SK-N-SH (cell line): ENCODE data around the gene PSD2. TPM values are rescaled to one million over a fixed set of nuclear protein-coding genes. Genes with fewer than 3 reads are reported as not detected.
A peak's percentile ranks its signal among the peaks of the same experiment; 100 is the strongest.

Experiments
- CTCF ChIA-PET: fragments of 300-600, 350-600 bp; formaldehyde crosslinking; extraction: SDS; loops from one replicate; lab custom pipeline; 2021; lab: Yijun Ruan, JAX
- POLR2A ChIA-PET: fragments of 350-600 bp; sonication (Branson Sonifier 250); formaldehyde crosslinking; extraction: SDS; loops from one replicate; lab custom pipeline; 2020; ENCODE audit warnings: antibody characterized with exemption, inconsistent platforms; lab: Yijun Ruan, JAX
- DNase-seq: peaks from one replicate; pipeline ENCODE4 v3.0.0; 2012
- H2AFZ ChIP-seq: fragments of 200-600 bp; sonication (generic); 2 replicates; pipeline ENCODE4 v1.8.1; 2016; ENCODE audit warnings: antibody characterized with exemption, mild to moderate bottlenecking, low read depth
- H3F3A ChIP-seq: fragments of 200-600 bp; sonication (generic); replicated peaks from 2 replicates; pipeline ENCODE3; 2016; ENCODE audit warnings: antibody characterized with exemption, mild to moderate bottlenecking; ENCODE audit not compliant: insufficient read depth
- H3K27ac ChIP-seq, 2 experiments: fragments of 200-500 bp in 1 of 2; fragments of 200-600 bp in 1 of 2; sonication (Bioruptor generic) in 1 of 2; sonication (generic), shearing (Covaris generic) in 1 of 2; 2 replicates each; pipeline versions ENCODE4 v1.5.1 to v1.6.1; 2014 to 2016; ENCODE audit warnings: low read depth in 2 of 2, inconsistent platforms in 1 of 2, low read length in 1 of 2, mild to moderate bottlenecking in 1 of 2, mixed read lengths in 1 of 2
- H3K27me3 ChIP-seq: fragments of 200-600 bp; sonication (generic), shearing (Covaris generic); 2 replicates; pipeline ENCODE4 v1.6.1; 2016; ENCODE audit warnings: mixed run types; ENCODE audit not compliant: insufficient read depth
- H3K36me3 ChIP-seq, 2 experiments: fragments of 200-500 bp in 1 of 2; fragments of 200-600 bp in 1 of 2; sonication (Bioruptor generic) in 1 of 2; sonication (generic) in 1 of 2; replicated peaks in 1 of 2; 2 replicates each; pipeline versions ENCODE3 to v1.5.1; 2014 to 2016; ENCODE audit warnings: low read length in 1 of 2, mild to moderate bottlenecking in 1 of 2; ENCODE audit not compliant: insufficient read depth in 2 of 2, control insufficient read depth in 1 of 2
- H3K4me1 ChIP-seq, 2 experiments: fragments of 200-500 bp in 1 of 2; fragments of 200-600 bp in 1 of 2; sonication (Bioruptor generic) in 1 of 2; sonication (generic), shearing (Covaris generic) in 1 of 2; 2 replicates each; pipeline versions ENCODE4 v1.5.1 to v1.6.1; 2014 to 2016; ENCODE audit warnings: low read depth in 1 of 2, low read length in 1 of 2, mixed run types in 1 of 2; ENCODE audit not compliant: insufficient read depth in 2 of 2, control insufficient read depth in 1 of 2
- H3K4me2 ChIP-seq: fragments of 200-600 bp; sonication (generic), shearing (Covaris generic); 2 replicates; pipeline ENCODE4 v1.6.1; 2017; ENCODE audit warnings: mixed run types
- H3K4me3 ChIP-seq, 2 experiments: fragments of 200-500 bp in 1 of 2; fragments of 200-600 bp in 1 of 2; sonication (Bioruptor generic) in 1 of 2; sonication (generic), shearing (Covaris generic) in 1 of 2; 2 replicates each; pipeline versions ENCODE4 v1.5.1 to v1.8.1; 2014 to 2016; ENCODE audit warnings: low read depth in 2 of 2, inconsistent platforms in 1 of 2, low read length in 1 of 2, mild to moderate bottlenecking in 1 of 2, mixed read lengths in 1 of 2, moderate library complexity in 1 of 2
- H3K79me2 ChIP-seq: fragments of 200-600 bp; sonication (generic); 2 replicates; pipeline ENCODE4 v1.8.1; 2017; ENCODE audit warnings: mild to moderate bottlenecking; ENCODE audit not compliant: insufficient read depth
- H3K9ac ChIP-seq: fragments of 200-600 bp; sonication (generic); 2 replicates; pipeline ENCODE4 v1.6.1; 2017; ENCODE audit warnings: mixed run types
- H3K9me2 ChIP-seq: fragments of 200-600 bp; sonication (generic); 2 replicates; pipeline ENCODE4 v1.6.1; 2017; ENCODE audit warnings: mixed run types
- H3K9me3 ChIP-seq: fragments of 200-600 bp; sonication (generic); 2 replicates; pipeline ENCODE4 v1.6.1; 2017; ENCODE audit warnings: mixed run types, mild to moderate bottlenecking, moderate library complexity
- H4K20me1 ChIP-seq: fragments of 200-600 bp; sonication (generic); 2 replicates; pipeline ENCODE4 v1.6.1; 2017; ENCODE audit warnings: mild to moderate bottlenecking, mixed run types; ENCODE audit not compliant: insufficient read depth
- CTCF ChIP-seq: fragments of 200-600 bp; sonication (generic); IDR thresholded peaks from 2 replicates; pipeline ENCODE4 v1.6.1; 2017; ENCODE audit warnings: antibody characterized with exemption, mild to moderate bottlenecking, moderate library complexity
- EP300 ChIP-seq, 2 experiments: IDR thresholded peaks; 2 replicates each; pipeline versions ENCODE4 v1.4.0 to v1.6.1; 2012; ENCODE audit warnings: borderline replicate concordance in 1 of 2, low read depth in 1 of 2, low read length in 1 of 2
- FOXJ3 ChIP-seq: sonication (generic); formaldehyde crosslinking; IDR thresholded peaks from 2 replicates; pipeline ENCODE4 v1.5.1; 2020; ENCODE audit warnings: mild to moderate bottlenecking, missing genetic modification reagents
- IRF3 ChIP-seq: fragments of 150-350 bp; IDR thresholded peaks from 2 replicates; pipeline ENCODE4 v1.6.1; 2016; ENCODE audit warnings: mild to moderate bottlenecking, low read depth, low read length
- JUND ChIP-seq: IDR thresholded peaks from 2 replicates; pipeline ENCODE4 v1.4.0; 2012
- MEF2A ChIP-seq: IDR thresholded peaks from 2 replicates; pipeline ENCODE4 v1.4.0; 2012; ENCODE audit warnings: low read depth, borderline replicate concordance
- PBX3 ChIP-seq: IDR thresholded peaks from 2 replicates; pipeline ENCODE4; 2012
- RCOR1 ChIP-seq: fragments of 150-350 bp; IDR thresholded peaks from 2 replicates; pipeline ENCODE4 v1.6.1; 2017; ENCODE audit warnings: antibody characterized with exemption, low read length
- REST ChIP-seq: IDR thresholded peaks from 2 replicates; pipeline ENCODE4 v1.6.1; 2012; ENCODE audit warnings: mild to moderate bottlenecking, low read depth, low read length, moderate library complexity
- RXRA ChIP-seq: IDR thresholded peaks from 2 replicates; pipeline ENCODE4 v1.4.0; 2012; ENCODE audit warnings: low read depth, mild to moderate bottlenecking, borderline replicate concordance
- SIN3A ChIP-seq: IDR thresholded peaks from 2 replicates; pipeline ENCODE4 v1.6.1; 2012; ENCODE audit warnings: low read depth, mild to moderate bottlenecking, low read length, moderate library complexity, borderline replicate concordance
- TEAD4 ChIP-seq: IDR thresholded peaks from 2 replicates; pipeline ENCODE4 v1.4.0; 2012; ENCODE audit warnings: mild to moderate bottlenecking, borderline replicate concordance; ENCODE audit not compliant: insufficient read depth
- USF1 ChIP-seq: IDR thresholded peaks from 2 replicates; pipeline ENCODE4 v1.4.0; 2012; ENCODE audit warnings: low read depth, borderline replicate concordance
- WGBS: methylation state at CpG from one replicate; pipeline ENCODE4 v1.1.6; 2017; ENCODE audit warnings: low lambda C conversion rate; 5-methylcytosine and 5-hydroxymethylcytosine counted together
- polyA plus RNA-seq, 3 experiments: library from polyadenylated mRNA; depleted of rRNA; stranded (reverse); fragments of >200 nt; gene quantifications; 2 replicates each; pipeline ENCODE4 v1.2.3, GENCODE V29; 2012

The PSD2 gene
- polyA plus RNA-seq (2012; rRNA removed) = 0.15 TPM in 2 replicates
- polyA plus RNA-seq (2012; cell fraction: cytosol; rRNA removed) = 0.09 and 0.13 TPM in 2 replicates
- polyA plus RNA-seq (2012; cell fraction: nucleus; rRNA removed) = 0.62 and 0.63 TPM in 2 replicates

GRCh38 chr5:139795074-139796001 is at the start of gene PSD2:
Gene PSD2, plus strand, starts transcription at chr5:139795808. Its CDS starts 13,633 bp downstream, at chr5:139809441.
- CTCF ChIA-PET = interaction anchor here (0.9 to 5.7 kb wide), 6 partner anchors 7 to 248 kb away, joined by 3 to 66 read pairs (median 4); partner anchors contain the start of gene NRG2

More at GRCh38 chr5:139795074-139796001, at the start of gene PSD2:
- no peaks in the 10 kb centered on the region for H3K79me2 ChIP-seq
- no peaks in the 10 kb centered on the region for H3F3A ChIP-seq
- H3K9ac ChIP-seq = no peak within 1 kb of the TSS
- H3K9me3 ChIP-seq = no peaks in the 10 kb centered on the region
- no peaks in the 10 kb centered on the region for H4K20me1 ChIP-seq
- DNase-seq = peak; percentile 89
- H3K4me2 ChIP-seq = peak within 1 kb of the TSS; percentile 68; the same call in 1 of the 2 replicates
- peaks cover 0 to 4% of the 10 kb centered on the region in 2 experiments; a peak in 1 of 4 replicates for H3K4me1 ChIP-seq
- 0 out of 2 replicates have a peak within 1 kb of the TSS, but pooled peaks have one; percentile 24 for H2AFZ ChIP-seq
- H3K27ac ChIP-seq = no peak within 1 kb of the TSS
- no peaks in the 10 kb centered on the region for H3K9me2 ChIP-seq
- H3K27me3 ChIP-seq = peaks cover 60% of the 10 kb centered on the region
- TF ChIP-seq SIN3A (no peak), USF1 (no peak), EP300 (IDR thresholded peaks at IDR 0.05; ENCODE audit: borderline replicate concordance in 1 of 2, low read depth in 1 of 2, low read length in 1 of 2) (no peak), JUND (no peak), RCOR1 (no peak), TEAD4 (no peak), MEF2A (no peak), FOXJ3 (no peak), RXRA (no peak), CTCF (no peak), IRF3 (no peak), REST (no peak), PBX3 (no peak)
- peak within 1 kb of the TSS in 1 of 2 experiments; percentile 44; a peak in 3 of 4 replicates for H3K4me3 ChIP-seq
- POLR2A ChIA-PET = interaction anchor here (1.9 kb wide), 1 partner anchor 11 kb away, joined by 7 read pairs; no protein-coding TSS in a partner anchor
- WGBS = 12% methylated on average over 43 of the region's 83 CpGs
- H3K36me3 ChIP-seq = no peaks in the 10 kb centered on the region
